Tibial nerve (tissue), 4 donors: ENCODE measurements around the gene ADCY6.

Source experiments
- EP300 ChIP-seq, 2 donors: sonication (generic); formaldehyde crosslinking; IDR thresholded peaks; one replicate each; pipeline ENCODE4 v1.6.1; 2017; ENCODE audit warnings: antibody characterized with exemption in 2 of 2, mild to moderate bottlenecking in 1 of 2
- POLR2A ChIP-seq, 2 donors: fragments of 450-650 bp; IDR thresholded peaks; one replicate each; pipeline ENCODE4 v1.6.1; 2017; ENCODE audit warnings: antibody characterized with exemption in 2 of 2, mild to moderate bottlenecking in 2 of 2, moderate library complexity in 2 of 2
- TF ChIP-seq, protein P1 (sequence below), 5 experiments: fragments of 200-600 bp in 3 of 5; fragments of 450-650 bp in 2 of 5; sonication (generic) in 3 of 5; IDR thresholded peaks; one replicate each; pipeline ENCODE4 v1.5.1; 2016 to 2019; ENCODE audit warnings: antibody characterized with exemption in 5 of 5, mild to moderate bottlenecking in 3 of 5, moderate library complexity in 2 of 5

DNA sequence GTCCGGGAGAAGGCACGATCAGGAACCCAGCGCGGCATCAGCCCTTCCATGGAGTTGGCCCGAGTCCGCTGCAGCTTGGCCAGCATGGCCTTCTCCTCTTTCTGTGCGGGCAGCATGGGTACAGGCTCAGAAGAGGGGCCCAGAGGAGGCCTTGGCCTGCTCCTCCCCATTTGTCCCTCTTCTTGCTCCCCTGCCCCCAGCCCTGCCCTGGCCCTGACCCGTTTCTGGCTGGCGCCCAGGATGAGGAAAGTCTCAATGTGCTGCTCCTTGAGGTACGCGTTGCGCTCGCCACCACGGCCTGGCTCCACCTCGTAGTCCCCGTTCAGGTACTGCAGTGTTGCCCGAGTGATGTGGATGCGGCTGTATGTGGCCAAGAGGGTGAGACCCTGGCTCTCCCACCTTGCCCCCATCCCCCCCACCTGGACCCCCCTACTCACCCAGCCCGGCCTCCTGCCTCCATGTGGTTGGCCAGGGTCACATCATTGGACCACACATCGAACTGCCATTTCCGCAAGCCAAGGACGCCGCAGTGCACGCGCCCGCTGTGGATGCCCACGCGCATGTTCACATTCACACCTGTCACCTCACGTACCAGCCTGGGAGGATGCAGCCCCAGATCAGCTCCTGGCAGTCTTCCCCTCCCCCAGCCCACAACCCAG, 12.8 kb downstream of the ADCY6 start:
- TF ChIP-seq, protein P1, sequence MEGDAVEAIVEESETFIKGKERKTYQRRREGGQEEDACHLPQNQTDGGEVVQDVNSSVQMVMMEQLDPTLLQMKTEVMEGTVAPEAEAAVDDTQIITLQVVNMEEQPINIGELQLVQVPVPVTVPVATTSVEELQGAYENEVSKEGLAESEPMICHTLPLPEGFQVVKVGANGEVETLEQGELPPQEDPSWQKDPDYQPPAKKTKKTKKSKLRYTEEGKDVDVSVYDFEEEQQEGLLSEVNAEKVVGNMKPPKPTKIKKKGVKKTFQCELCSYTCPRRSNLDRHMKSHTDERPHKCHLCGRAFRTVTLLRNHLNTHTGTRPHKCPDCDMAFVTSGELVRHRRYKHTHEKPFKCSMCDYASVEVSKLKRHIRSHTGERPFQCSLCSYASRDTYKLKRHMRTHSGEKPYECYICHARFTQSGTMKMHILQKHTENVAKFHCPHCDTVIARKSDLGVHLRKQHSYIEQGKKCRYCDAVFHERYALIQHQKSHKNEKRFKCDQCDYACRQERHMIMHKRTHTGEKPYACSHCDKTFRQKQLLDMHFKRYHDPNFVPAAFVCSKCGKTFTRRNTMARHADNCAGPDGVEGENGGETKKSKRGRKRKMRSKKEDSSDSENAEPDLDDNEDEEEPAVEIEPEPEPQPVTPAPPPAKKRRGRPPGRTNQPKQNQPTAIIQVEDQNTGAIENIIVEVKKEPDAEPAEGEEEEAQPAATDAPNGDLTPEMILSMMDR (IDR thresholded peaks at IDR 0.05): no peak
- no peak for TF ChIP-seq EP300 (IDR thresholded peaks at IDR 0.05)
- no peak for TF ChIP-seq POLR2A (IDR thresholded peaks at IDR 0.05)
